Stimulated activated CD8-positive, alpha-beta memory T cell treated with anti-CD3 and anti-CD28 coated beads, Interleukin-15, amount 100 ng/mL, for 48 hours (primary cell): ENCODE data around the gene ZNF609.

ENCODE experiments used
- DNase-seq, 2 donors: peaks; one replicate each; pipeline ENCODE4 v3.0.0-alpha.2; 2020; ENCODE audit warnings: low read depth in 2 of 2

Gene ZNF609

GRCh38 chr15:64691896-64692565 is 231.7 kb downstream of the ZNF609 start:
- DNase-seq: no peak

GRCh38 chr15:64693134-64693533 is 232.8 kb downstream of the ZNF609 start:
- no peak for DNase-seq

GRCh38 chr15:64694816-64695215 is 234.4 kb downstream of the ZNF609 start:
- no peak for DNase-seq

GRCh38 chr15:64695561-64695992 is 235.2 kb downstream of the ZNF609 start:
- no peak for DNase-seq

GRCh38 chr15:64696481-64696880 is 236.1 kb downstream of the ZNF609 start:
- DNase-seq: no peak

GRCh38 chr15:64697911-64698369 is 237.6 kb downstream of the ZNF609 start:
- DNase-seq: peak; percentile 24 to 53

- no peak for DNase-seq
Measured at GRCh38 chr15:64698823-64699222, 238.4 kb downstream of the ZNF609 start.

- DNase-seq: no peak
Measured at GRCh38 chr15:64699751-64700388, 239.5 kb downstream of the ZNF609 start.

GRCh38 chr15:64701051-64701450 is 240.7 kb downstream of the ZNF609 start:
- DNase-seq: no peak

GRCh38 chr15:64701482-64702184 is 241.3 kb downstream of the ZNF609 start:
- DNase-seq: no peak

GRCh38 chr15:64702816-64703631 is 242.6 kb downstream of the ZNF609 start:
- DNase-seq: peak; percentile 92

- no peak for DNase-seq
Measured at GRCh38 chr15:64703632-64703959, 243.2 kb downstream of the ZNF609 start.

- no peak for DNase-seq
Measured at GRCh38 chr15:64705006-64705405, 244.6 kb downstream of the ZNF609 start.

- DNase-seq: no peak
Measured at GRCh38 chr15:64706011-64706911, 245.9 kb downstream of the ZNF609 start.

GRCh38 chr15:64710676-64711428 is 250.5 kb downstream of the ZNF609 start:
- no peak for DNase-seq

GRCh38 chr15:64712353-64712752 is 252.0 kb downstream of the ZNF609 start:
- DNase-seq: no peak

GRCh38 chr15:64713592-64713991 is 253.2 kb downstream of the ZNF609 start:
- no peak for DNase-seq

- DNase-seq: no peak
Measured at GRCh38 chr15:64716452-64716851, 256.1 kb downstream of the ZNF609 start.

GRCh38 chr15:64717130-64717529 is 256.8 kb downstream of the ZNF609 start:
- no peak for DNase-seq
